Stimulated activated naive CD8-positive, alpha-beta T cell treated with anti-CD3 and anti-CD28 coated beads, Interleukin-15, Interleukin-2, amounts not matched to agents 100 U/mL and 50 U/mL, for 24 hours (primary cell): ENCODE data around the gene FGFR4.

Source experiments
- ATAC-seq: fragments of 150-1000 bp; cut with Tn5 transposase; one replicate; pipeline ENCODE4 v1.10.0; 2021
- DNase-seq: peaks from one replicate; pipeline ENCODE4 v3.0.0; 2021

FGFR4 gene

GRCh38 chr5:177085985-177086653, 596 bp upstream of the FGFR4 start:
- ATAC-seq (no peak), DNase-seq (no peak)

GRCh38 chr5:177087398-177088005, 787 bp downstream of the FGFR4 start:
- DNase-seq, result no peak
- ATAC-seq, result no peak

- DNase-seq (no peak), ATAC-seq (no peak)
Observed at GRCh38 chr5:177089127-177089526, 2.4 kb downstream of the FGFR4 start.

GRCh38 chr5:177089825-177090641, 3.3 kb downstream of the FGFR4 start:
- ATAC-seq (no peak), DNase-seq (no peak)

GRCh38 chr5:177090813-177091212, 4.1 kb downstream of the FGFR4 start:
- no peak for DNase-seq
- ATAC-seq, result no peak

- ATAC-seq (no peak), DNase-seq (no peak)
Observed at GRCh38 chr5:177091232-177091631, 4.5 kb downstream of the FGFR4 start.

GRCh38 chr5:177092178-177093081, 5.7 kb downstream of the FGFR4 start:
- DNase-seq, result no peak
- no peak for ATAC-seq

- no peak for DNase-seq
- ATAC-seq, result no peak
Observed at GRCh38 chr5:177093082-177093712, 6.5 kb downstream of the FGFR4 start.

- ATAC-seq, result no peak
- DNase-seq, result no peak
Observed at GRCh38 chr5:177093803-177094202, 7.1 kb downstream of the FGFR4 start.

- no peak for ATAC-seq
Observed at GRCh38 chr5:177094224-177095087, 7.7 kb downstream of the FGFR4 start.

GRCh38 chr5:177095088-177095669, 8.5 kb downstream of the FGFR4 start:
- DNase-seq, result no peak
- ATAC-seq, result no peak

More at GRCh38 chr5:177094224-177095087, 7.7 kb downstream of the FGFR4 start:
- no peak for DNase-seq

- DNase-seq (no peak), ATAC-seq (no peak)
Observed at GRCh38 chr5:177096162-177097015, 9.7 kb downstream of the FGFR4 start.

- ATAC-seq (no peak), DNase-seq (no peak)
Observed at GRCh38 chr5:177097016-177097985, 10.6 kb downstream of the FGFR4 start.

GRCh38 chr5:177098120-177098469, 11.4 kb downstream of the FGFR4 start:
- ATAC-seq, result no peak

GRCh38 chr5:177098470-177099141, 11.9 kb downstream of the FGFR4 start:
- DNase-seq (no peak), ATAC-seq (no peak)

More at GRCh38 chr5:177098120-177098469, 11.4 kb downstream of the FGFR4 start:
- DNase-seq, result no peak

GRCh38 chr5:177099422-177100093, 12.8 kb downstream of the FGFR4 start:
- DNase-seq (no peak), ATAC-seq (no peak)

- ATAC-seq (no peak), DNase-seq (no peak)
Observed at GRCh38 chr5:177100714-177101121, 14.0 kb downstream of the FGFR4 start.
